ENCODE measurements around the gene MECP2.

- TF ChIP-seq EZH2phosphoT487 (IDR thresholded peaks at IDR 0.05; ENCODE audit: borderline replicate concordance), result no peak
- TF ChIP-seq, protein P1, sequence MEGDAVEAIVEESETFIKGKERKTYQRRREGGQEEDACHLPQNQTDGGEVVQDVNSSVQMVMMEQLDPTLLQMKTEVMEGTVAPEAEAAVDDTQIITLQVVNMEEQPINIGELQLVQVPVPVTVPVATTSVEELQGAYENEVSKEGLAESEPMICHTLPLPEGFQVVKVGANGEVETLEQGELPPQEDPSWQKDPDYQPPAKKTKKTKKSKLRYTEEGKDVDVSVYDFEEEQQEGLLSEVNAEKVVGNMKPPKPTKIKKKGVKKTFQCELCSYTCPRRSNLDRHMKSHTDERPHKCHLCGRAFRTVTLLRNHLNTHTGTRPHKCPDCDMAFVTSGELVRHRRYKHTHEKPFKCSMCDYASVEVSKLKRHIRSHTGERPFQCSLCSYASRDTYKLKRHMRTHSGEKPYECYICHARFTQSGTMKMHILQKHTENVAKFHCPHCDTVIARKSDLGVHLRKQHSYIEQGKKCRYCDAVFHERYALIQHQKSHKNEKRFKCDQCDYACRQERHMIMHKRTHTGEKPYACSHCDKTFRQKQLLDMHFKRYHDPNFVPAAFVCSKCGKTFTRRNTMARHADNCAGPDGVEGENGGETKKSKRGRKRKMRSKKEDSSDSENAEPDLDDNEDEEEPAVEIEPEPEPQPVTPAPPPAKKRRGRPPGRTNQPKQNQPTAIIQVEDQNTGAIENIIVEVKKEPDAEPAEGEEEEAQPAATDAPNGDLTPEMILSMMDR (conservative IDR thresholded peaks at IDR 0.05; ENCODE audit: low read length), result no peak
These were observed 38.1 kb upstream of the MECP2 start for GRCh38 chrX:154135458-154136229.
